AG10803 (cell line): ENCODE data around the gene AP1S2.
"Not testable (repeated sequence)": the region's sequence is repeated elsewhere in the genome, so short reads cannot be mapped to it uniquely, and the experiment has no call there.

Experiments
- DNase-seq: peaks from one replicate; pipeline ENCODE4 v3.0.0; 2010; ENCODE audit warnings: low read depth
- H3K4me3 ChIP-seq: 2 replicates; pipeline ENCODE4 v1.5.1; 2011; ENCODE audit warnings: mild to moderate bottlenecking, low read length, control low read depth
- TF ChIP-seq, protein P1 (sequence below): conservative IDR thresholded peaks from 2 replicates; pipeline ENCODE4 v1.5.1; 2011; ENCODE audit warnings: mild to moderate bottlenecking, low read length, control low read depth, inconsistent platforms

Gene AP1S2

DNA sequence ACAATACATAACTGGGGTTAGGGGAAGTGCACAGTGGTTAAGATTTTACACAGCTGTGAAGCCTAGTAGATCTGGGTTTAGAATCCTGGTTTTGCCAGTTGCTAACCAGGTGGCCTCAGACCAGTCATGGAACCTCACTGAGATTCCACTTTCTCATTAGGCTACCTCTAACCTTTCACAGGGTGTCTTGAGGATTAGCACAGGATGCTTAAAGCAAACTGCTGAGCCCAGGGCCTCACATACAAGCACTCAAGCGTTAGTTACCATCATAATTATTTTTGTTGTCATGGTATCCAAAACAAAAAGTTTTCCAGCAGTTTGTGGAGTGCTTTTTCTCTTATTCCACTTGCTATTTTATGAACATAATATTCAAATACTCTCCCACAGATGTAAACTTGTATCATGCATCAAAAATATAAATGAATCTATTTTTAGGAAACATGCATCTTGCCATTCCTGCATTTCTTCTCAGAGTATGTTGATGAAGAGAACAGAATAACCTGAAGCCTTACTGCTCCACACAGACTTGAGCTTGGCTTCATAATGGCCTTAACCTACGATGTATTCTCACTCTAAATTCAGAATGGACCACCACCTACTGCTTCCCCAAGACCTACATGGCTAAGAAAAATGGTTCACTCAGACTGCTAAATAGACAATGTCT is 12.6 kb downstream of the AP1S2 start:
- TF ChIP-seq, protein P1, sequence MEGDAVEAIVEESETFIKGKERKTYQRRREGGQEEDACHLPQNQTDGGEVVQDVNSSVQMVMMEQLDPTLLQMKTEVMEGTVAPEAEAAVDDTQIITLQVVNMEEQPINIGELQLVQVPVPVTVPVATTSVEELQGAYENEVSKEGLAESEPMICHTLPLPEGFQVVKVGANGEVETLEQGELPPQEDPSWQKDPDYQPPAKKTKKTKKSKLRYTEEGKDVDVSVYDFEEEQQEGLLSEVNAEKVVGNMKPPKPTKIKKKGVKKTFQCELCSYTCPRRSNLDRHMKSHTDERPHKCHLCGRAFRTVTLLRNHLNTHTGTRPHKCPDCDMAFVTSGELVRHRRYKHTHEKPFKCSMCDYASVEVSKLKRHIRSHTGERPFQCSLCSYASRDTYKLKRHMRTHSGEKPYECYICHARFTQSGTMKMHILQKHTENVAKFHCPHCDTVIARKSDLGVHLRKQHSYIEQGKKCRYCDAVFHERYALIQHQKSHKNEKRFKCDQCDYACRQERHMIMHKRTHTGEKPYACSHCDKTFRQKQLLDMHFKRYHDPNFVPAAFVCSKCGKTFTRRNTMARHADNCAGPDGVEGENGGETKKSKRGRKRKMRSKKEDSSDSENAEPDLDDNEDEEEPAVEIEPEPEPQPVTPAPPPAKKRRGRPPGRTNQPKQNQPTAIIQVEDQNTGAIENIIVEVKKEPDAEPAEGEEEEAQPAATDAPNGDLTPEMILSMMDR = no peak
- H3K4me3 ChIP-seq = no peak overlapping the region
- no peak for DNase-seq

DNA sequence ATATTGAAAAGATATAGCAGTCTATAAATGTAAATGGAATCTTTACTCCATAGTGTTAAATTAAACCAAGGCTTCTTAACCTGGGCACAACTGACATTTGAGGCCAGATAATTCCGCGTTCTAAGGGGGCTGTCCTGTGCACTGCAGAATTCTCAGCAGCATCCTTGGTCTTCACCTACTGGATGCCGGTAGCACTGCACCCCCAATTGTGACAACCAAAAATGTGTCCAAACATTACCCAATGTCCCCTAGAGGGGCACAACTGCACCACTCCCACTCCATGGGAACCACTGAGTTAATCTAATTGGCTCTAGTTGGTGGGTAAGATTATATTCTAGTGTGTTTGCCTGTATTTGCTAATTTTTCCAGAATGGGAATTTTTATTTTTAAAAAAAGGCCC is 16.6 kb downstream of the AP1S2 start:
- DNase-seq = no peak
- H3K4me3 ChIP-seq = no peak overlapping the region
- TF ChIP-seq, protein P1 = 0 out of 2 replicates have a peak, but pooled peaks have one; percentile 14

DNA sequence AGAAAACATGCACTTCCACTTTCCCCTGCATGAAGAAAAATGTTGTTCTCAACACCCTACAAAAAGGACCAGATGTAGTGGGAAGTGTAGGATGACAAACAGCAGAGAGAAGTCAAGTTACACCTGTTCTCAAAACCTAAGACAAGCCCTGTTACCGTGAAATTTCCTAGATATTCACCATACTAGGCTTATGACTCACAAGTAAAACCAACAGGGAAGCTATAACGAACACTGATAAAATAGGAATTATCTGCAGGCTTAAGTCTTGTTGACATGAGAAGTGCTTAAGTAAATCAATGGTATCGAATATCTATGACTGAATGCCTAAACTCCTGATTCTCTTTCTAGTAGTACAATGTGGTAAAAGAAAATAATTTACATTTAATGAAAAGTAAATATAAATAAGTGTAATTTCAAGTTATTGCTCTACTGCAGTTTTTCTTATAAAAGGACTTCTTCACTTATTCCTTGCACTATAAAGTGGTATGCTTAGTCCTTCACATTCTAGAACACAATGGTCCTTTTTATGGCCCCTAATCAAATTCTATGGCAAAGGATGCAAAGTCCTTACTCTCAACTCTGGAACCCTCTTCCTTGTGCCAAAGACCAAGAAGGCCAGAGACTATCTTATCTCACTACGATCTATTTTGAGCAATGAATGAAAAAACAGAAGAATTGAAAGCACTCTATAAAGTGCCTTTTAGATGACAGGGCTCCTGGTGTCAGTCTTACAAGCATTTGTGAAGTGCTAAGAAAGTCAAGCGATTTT is 19.6 kb downstream of the AP1S2 start:
- TF ChIP-seq, protein P1 = no peak
- H3K4me3 ChIP-seq = no peak overlapping the region
- no peak for DNase-seq

DNA sequence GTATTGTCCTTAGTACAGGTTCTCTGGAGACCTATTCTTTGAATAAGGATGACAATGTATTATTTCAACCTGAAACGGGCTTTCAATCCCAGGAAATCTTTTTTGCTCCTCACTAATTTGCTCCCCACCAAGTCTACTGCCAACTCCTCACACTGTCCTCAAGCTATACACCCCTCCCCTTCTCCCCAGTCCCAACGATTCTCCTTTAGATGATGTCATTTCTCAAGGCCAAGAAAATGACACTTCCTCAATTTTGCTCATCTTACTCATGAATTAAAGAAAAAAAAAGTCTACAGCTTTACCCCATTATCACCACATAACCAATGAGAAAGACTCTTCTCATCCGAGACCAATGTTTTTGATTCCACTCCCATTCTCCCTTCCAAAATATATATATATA is 20.6 kb downstream of the AP1S2 start:
- no peak for DNase-seq
- TF ChIP-seq, protein P1 = no peak
- H3K4me3 ChIP-seq = no peak overlapping the region

DNA sequence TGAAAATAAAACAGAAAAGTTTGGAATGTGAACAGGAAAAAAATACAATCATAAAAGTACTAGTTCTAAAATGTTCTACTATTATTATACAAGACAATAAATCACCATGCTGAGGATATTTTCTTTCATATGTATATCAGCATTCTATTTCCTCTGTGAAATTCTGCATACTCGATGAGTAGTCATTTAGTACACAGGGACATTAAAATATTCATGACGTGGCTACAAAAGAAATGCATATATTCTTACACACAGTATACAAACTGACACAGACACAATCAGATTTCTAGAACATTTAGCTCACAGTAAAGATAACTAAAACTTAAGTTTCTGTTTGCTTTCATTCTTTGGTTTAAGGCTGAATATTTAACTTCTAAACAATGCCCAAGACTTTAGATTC is 23.3 kb downstream of the AP1S2 start:
- H3K4me3 ChIP-seq, DNase-seq: not testable (repeated sequence)

DNA sequence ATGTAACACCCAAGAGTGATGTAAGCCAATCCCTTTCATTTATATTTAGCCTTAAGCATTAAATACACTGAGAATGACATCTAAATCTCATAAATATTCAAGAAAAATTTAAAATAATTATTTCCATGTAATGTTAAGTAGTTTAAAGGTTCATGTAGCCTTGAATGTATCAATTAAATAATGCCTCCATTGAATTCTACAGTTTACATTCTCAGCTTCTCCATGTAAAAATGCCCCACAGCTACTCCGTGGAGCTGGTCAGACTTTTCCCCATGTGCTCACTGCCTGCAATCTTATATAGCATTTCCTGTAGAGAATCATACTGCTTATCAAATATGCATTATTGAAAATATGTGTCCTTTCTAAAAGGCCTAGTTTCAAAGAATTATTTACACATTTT is 25.4 kb downstream of the AP1S2 start:
- H3K4me3 ChIP-seq = no peak overlapping the region
- TF ChIP-seq, protein P1 = no peak
- no peak for DNase-seq

DNA sequence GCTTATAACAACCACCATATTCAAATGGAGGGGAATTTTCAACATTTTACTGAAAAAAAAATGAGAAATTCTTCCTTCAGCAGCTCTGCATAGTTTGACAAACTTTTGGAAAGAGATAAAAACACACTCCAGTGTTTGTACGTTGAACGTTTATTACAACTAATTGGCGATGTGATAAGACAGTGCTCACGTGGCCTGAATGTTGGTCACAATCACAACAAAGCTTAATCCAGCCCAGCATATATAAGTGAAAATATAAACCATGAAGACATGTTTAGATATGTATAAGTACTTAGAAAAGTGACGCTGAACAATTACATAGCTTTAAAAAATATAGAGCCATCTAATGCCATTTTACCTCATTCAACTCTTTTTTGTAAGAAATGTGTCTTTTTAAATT is 28.7 kb downstream of the AP1S2 start:
- TF ChIP-seq, protein P1 = no peak
- H3K4me3 ChIP-seq = no peak overlapping the region
- DNase-seq = no peak
